KMS-11 (cell line): Measurements from ENCODE around the gene FOXN3.

Experiments
- H2AFZ ChIP-seq: fragments of 200-600 bp; sonication (generic); 2 replicates; pipeline ENCODE4 v1.6.1; 2016; ENCODE audit warnings: antibody characterized with exemption, mixed run types, low read depth
- H3K27ac ChIP-seq: fragments of 200-600 bp; sonication (generic); 2 replicates; pipeline ENCODE4 v1.6.1; 2016; ENCODE audit warnings: mild to moderate bottlenecking, mixed run types
- H3K27me3 ChIP-seq: fragments of 200-600 bp; sonication (generic); 2 replicates; pipeline ENCODE4 v1.6.1; 2017; ENCODE audit warnings: mild to moderate bottlenecking, low read depth, mixed run types, moderate library complexity; ENCODE audit not compliant: insufficient read depth
- H3K36me3 ChIP-seq: fragments of 200-600 bp; sonication (generic); 2 replicates; pipeline ENCODE4 v1.6.1; 2017; ENCODE audit warnings: mild to moderate bottlenecking, mixed run types; ENCODE audit not compliant: insufficient read depth
- H3K4me1 ChIP-seq: fragments of 200-600 bp; sonication (generic); 2 replicates; pipeline ENCODE4 v1.6.1; 2016; ENCODE audit warnings: mild to moderate bottlenecking, low read depth, mixed run types; ENCODE audit not compliant: poor library complexity, severe bottlenecking
- H3K4me2 ChIP-seq: fragments of 200-600 bp; sonication (generic); 2 replicates; pipeline ENCODE4 v1.7.0; 2016; ENCODE audit warnings: mild to moderate bottlenecking, mixed run types
- H3K4me3 ChIP-seq: fragments of 200-600 bp; sonication (generic); IDR thresholded peaks from 2 replicates; pipeline ENCODE4 v1.6.1; 2017; ENCODE audit warnings: low read depth, low read length, mixed read lengths; ENCODE audit not compliant: insufficient read depth
- H3K79me2 ChIP-seq: fragments of 200-600 bp; sonication (generic); 2 replicates; pipeline ENCODE4 v1.6.1; 2016; ENCODE audit warnings: low read depth, mixed run types; ENCODE audit not compliant: insufficient read depth
- H3K9ac ChIP-seq: fragments of 200-600 bp; sonication (generic); 2 replicates; pipeline ENCODE4 v1.6.1; 2016; ENCODE audit warnings: mild to moderate bottlenecking, mixed run types
- H4K20me1 ChIP-seq: fragments of 200-600 bp; sonication (generic); 2 replicates; pipeline ENCODE4 v1.6.1; 2016; ENCODE audit warnings: mild to moderate bottlenecking, mixed run types; ENCODE audit not compliant: insufficient read depth
- TF ChIP-seq, protein P1 (sequence below): fragments of 200-600 bp; sonication (generic); conservative IDR thresholded peaks from 2 replicates; pipeline ENCODE4 v1.6.1; 2017; ENCODE audit warnings: low read depth, mild to moderate bottlenecking, antibody characterized with exemption, low read length, moderate library complexity, mixed read lengths

The FOXN3 gene

DNA sequence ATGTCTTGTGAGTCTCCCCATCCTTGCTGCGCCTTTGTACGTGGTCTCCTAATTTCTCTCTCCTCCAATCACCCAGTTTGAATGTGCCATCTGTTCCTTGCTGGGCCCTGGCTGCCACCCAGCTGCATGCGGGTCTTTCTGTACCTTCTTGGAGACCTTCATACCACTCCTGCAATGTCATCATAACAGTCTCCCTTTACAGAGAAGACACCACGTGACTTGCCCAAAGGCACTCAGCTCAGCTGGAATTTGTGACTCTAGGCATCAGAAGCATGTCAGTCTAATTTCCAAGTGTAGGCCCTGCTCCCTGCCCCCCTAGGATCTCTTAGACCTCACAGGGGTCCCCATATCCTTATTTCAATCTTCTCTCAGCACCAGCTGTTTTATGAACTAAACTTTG, 308.4 kb downstream of the FOXN3 start:
- Histone ChIP-seq H3K79me2 (no peaks in the 10 kb centered on the region), H3K27ac (no peak overlapping the region), H3K36me3 (no peaks in the 10 kb centered on the region), H4K20me1 (no peaks in the 10 kb centered on the region), H3K4me3 (no peak overlapping the region), H3K4me2 (no peak overlapping the region), H3K27me3 (no peaks in the 10 kb centered on the region), H2AFZ (no peak overlapping the region), H3K9ac (no peak overlapping the region), H3K4me1 (no peaks in the 10 kb centered on the region)
- TF ChIP-seq, protein P1, sequence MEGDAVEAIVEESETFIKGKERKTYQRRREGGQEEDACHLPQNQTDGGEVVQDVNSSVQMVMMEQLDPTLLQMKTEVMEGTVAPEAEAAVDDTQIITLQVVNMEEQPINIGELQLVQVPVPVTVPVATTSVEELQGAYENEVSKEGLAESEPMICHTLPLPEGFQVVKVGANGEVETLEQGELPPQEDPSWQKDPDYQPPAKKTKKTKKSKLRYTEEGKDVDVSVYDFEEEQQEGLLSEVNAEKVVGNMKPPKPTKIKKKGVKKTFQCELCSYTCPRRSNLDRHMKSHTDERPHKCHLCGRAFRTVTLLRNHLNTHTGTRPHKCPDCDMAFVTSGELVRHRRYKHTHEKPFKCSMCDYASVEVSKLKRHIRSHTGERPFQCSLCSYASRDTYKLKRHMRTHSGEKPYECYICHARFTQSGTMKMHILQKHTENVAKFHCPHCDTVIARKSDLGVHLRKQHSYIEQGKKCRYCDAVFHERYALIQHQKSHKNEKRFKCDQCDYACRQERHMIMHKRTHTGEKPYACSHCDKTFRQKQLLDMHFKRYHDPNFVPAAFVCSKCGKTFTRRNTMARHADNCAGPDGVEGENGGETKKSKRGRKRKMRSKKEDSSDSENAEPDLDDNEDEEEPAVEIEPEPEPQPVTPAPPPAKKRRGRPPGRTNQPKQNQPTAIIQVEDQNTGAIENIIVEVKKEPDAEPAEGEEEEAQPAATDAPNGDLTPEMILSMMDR: no peak

DNA sequence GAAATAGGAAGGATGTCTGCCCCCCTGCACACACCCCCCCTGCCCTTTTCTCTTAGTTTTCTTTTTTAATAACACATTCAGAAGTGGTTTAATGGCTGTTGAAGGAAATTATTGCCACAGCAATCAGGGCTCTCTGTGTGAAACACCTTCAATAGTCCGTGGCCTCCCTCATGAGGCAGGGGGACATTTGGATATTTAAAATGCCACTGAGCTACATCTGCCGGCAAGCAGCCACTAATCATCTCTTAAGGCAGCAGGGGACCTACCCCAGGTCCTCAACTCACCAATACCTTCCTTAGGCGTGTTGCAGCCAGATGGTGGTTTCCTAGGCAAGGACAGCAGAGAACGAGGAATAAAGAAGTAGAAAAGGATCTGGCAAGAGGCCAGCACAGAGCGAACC, 309.4 kb downstream of the FOXN3 start:
- no peaks in the 10 kb centered on the region for H3K27me3 ChIP-seq
- H2AFZ ChIP-seq: no peak overlapping the region
- TF ChIP-seq, protein P1: no peak

More for the DNA sequence above, 309.4 kb downstream of the FOXN3 start:
- H4K20me1 ChIP-seq: no peaks in the 10 kb centered on the region
- H3K4me1 ChIP-seq: no peaks in the 10 kb centered on the region
- no peaks in the 10 kb centered on the region for H3K79me2 ChIP-seq
- H3K27ac ChIP-seq: no peak overlapping the region
- no peak overlapping the region for H3K4me2 ChIP-seq
- H3K9ac ChIP-seq: no peak overlapping the region
- H3K4me3 ChIP-seq: no peak overlapping the region
- no peaks in the 10 kb centered on the region for H3K36me3 ChIP-seq
